Measurements from ENCODE around the gene USP7.
A peak's percentile ranks its signal among the peaks of the same experiment; 100 is the strongest.

USP7 gene

GRCh38 chr16:8952281-8952751, 11.4 kb downstream of the USP7 start:
- DNase-seq = no peak

- DNase-seq = no peak
These were observed 12.0 kb downstream of the USP7 start for GRCh38 chr16:8951447-8952280.

- no peak for DNase-seq
These were observed 13.1 kb downstream of the USP7 start for GRCh38 chr16:8950580-8951077.

GRCh38 chr16:8949536-8950418, 13.9 kb downstream of the USP7 start:
- DNase-seq = no peak

- no peak for DNase-seq
These were observed 14.9 kb downstream of the USP7 start for GRCh38 chr16:8948831-8949230.

- no peak for DNase-seq
These were observed 15.6 kb downstream of the USP7 start for GRCh38 chr16:8948069-8948593.

- DNase-seq = no peak
These were observed 17.2 kb downstream of the USP7 start for GRCh38 chr16:8946544-8946943.

GRCh38 chr16:8945626-8946296, 17.9 kb downstream of the USP7 start:
- no peak for DNase-seq

GRCh38 chr16:8943966-8944759, 19.5 kb downstream of the USP7 start:
- DNase-seq = no peak

GRCh38 chr16:8943001-8943763, 20.5 kb downstream of the USP7 start:
- no peak for DNase-seq

- DNase-seq = no peak
These were observed 21.9 kb downstream of the USP7 start for GRCh38 chr16:8941718-8942344.

GRCh38 chr16:8937803-8938202, 25.9 kb downstream of the USP7 start:
- no peak for DNase-seq

GRCh38 chr16:8936421-8936820, 27.3 kb downstream of the USP7 start:
- peak in 4 of 56 donors; percentile 2 to 18 (median 14) for DNase-seq

- DNase-seq = no peak
These were observed 27.7 kb downstream of the USP7 start for GRCh38 chr16:8935989-8936388.

GRCh38 chr16:8934601-8935000, 29.1 kb downstream of the USP7 start:
- no peak for DNase-seq

- peak in 3 of 56 donors; percentile 3 to 37 (median 10) for DNase-seq
These were observed 31.8 kb downstream of the USP7 start for GRCh38 chr16:8931859-8932258.

- DNase-seq = no peak
These were observed 34.5 kb downstream of the USP7 start for GRCh38 chr16:8929086-8929748.

- no peak for DNase-seq
These were observed 35.2 kb downstream of the USP7 start for GRCh38 chr16:8928467-8928957.
